Measurements from ENCODE around the gene CCDC116.

- TF ChIP-seq CTCF (conservative IDR thresholded peaks at IDR 0.05; ENCODE audit: low read length) (no peak), EZH2phosphoT487 (IDR thresholded peaks at IDR 0.05; ENCODE audit: borderline replicate concordance) (no peak)
Observed at GRCh38 chr22:21651521-21652009, 19.0 kb downstream of the CCDC116 start.

Data from Loucy (cell line).